GM12873 (cell line): ENCODE results near the gene TRIOBP.

Experiments used
- CTCF ChIP-seq: IDR thresholded peaks from 2 replicates; pipeline ENCODE4 v1.5.1; 2012; ENCODE audit warnings: low read depth, mild to moderate bottlenecking, moderate library complexity, low read length, control low read depth; ENCODE audit not compliant: insufficient read depth; ENCODE audit errors: missing control alignments

Gene TRIOBP

GRCh38 chr22:37748659-37749058 is 51.8 kb downstream of the TRIOBP start:
- no peak for TF ChIP-seq CTCF

DNA sequence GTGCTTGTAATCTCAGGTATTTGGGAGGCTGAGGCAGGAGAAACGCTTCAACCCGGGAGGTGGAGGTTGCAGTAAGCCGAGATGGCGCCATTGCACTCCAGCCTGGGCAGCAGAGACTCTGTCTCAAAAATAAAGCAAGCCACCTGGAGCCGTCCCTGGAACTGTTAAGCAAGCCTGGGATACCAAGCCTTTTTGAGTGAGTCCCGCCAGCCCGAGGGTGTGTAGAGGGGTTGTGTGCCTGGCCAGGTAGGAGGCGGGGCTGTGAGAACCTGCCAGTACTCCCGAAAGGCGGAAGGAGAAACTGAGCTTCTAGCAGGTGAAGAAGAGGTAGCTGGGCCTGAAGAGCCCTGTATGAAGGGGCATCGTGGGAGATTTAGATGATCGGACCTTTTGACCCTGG is 52.4 kb downstream of the TRIOBP start:
- TF ChIP-seq CTCF: no peak

DNA sequence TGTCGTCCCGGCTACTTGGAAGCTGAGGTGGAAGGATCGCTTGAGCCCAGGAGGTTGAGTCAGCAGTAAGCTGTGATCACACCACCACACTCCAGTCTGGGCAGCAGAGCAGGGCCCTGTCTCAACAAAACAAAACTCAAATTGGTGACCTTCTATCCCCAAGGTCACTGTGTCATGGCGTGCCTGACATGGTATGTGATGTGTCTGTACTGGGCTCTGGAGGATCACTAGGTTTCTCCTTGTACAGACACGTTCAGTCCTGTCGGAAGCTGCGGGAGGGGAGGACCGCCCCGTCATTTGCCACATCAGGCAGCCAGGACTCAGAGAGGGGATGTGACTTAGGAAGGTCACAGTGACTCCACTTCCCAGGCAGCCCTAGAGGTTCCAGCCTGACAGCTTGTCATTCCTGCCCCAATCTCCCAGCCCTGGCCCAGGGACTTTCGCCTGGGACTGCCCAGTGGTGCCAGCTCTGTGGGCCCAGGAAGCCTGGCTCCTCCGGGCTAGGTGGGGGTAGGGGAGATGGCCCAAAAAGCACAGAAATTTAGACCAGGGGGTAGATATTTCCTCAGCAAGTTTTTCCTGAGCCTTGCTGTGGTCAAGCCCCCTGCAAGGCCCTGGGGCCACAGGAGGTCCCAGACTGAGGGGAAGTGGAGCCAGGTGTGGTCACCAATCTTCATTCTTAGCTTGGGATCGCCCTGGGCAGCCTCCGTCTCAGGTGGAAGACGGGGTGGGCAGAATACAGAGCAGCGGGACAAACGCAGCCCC is 53.2 kb downstream of the TRIOBP start:
- TF ChIP-seq CTCF: no peak

DNA sequence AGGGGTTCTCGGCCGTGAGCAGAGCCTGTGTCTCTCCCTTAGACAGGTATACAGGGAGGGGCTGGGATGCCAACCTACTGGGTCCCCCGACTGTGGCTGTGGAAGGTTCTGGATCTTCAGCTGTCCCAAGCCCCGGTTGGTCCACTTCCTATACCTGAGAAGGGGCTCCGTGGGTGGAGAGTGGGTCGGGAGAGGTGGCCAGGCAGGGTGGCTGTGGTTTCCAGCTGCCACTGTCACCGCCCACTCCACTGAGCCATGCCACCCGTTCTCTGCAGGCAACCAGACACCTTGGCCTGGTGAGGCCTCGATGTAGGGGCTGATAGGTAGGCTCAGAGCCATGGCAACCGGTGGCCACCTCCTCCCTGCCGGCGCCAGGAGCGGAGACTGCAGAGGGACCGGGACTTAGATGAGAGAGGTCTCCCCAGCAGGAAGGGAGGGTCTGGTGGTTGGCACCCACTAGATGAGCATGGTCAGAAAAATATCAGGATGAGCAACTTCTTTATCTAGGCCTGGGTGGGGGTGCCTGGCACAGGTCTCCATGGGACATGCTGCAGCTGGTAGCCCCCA is 53.8 kb downstream of the TRIOBP start:
- no peak for TF ChIP-seq CTCF

- no peak for TF ChIP-seq CTCF
Measured at GRCh38 chr22:37751449-37752188, 54.8 kb downstream of the TRIOBP start.

GRCh38 chr22:37752189-37753087 is 55.6 kb downstream of the TRIOBP start:
- TF ChIP-seq CTCF: no peak

DNA sequence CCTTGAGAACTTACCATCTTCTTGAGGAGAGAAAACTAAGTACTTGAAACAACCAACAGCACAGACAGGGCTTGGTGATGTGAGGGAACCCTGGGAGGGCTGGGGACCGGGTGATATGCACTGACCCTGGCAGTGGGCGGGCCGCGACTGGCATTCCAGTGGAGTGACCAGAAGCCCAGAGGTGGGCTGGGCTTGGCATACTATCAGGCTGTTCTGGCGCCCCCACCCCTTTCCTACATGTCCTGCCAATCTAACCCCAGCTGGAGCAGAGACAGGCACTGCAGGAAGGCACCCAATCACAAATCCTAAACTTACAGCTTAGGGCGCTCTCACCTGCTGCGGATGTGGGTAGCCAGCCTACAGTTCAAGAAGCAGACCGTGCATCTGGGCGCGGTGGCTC is 56.9 kb downstream of the TRIOBP start:
- TF ChIP-seq CTCF: no peak
